CD14-positive monocyte (primary cell): ENCODE data around the gene GNS. TPM values are rescaled to one million over a fixed set of nuclear protein-coding genes. Genes with fewer than 3 reads are reported as not detected.
A peak's percentile ranks its signal among the peaks of the same experiment; 100 is the strongest.
"Not testable (repeated sequence)": the region's sequence is repeated elsewhere in the genome, so short reads cannot be mapped to it uniquely, and the experiment has no call there.

Source experiments
- DNase-seq, 3 donors: peaks; one replicate each; pipeline ENCODE4 v3.0.0-alpha.2; 2011 to 2022
- H2AFZ ChIP-seq: 2 replicates; pipeline ENCODE4 v1.6.0; 2012; ENCODE audit warnings: mild to moderate bottlenecking, low read depth, low read length, inconsistent platforms; ENCODE audit not compliant: insufficient read depth, poor library complexity, severe bottlenecking
- H3K27ac ChIP-seq, 2 donors: 1 replicate in 1 of 2; 2 replicates in 1 of 2; pipeline ENCODE4 v1.5.1; 2012 to 2013; ENCODE audit warnings: low read length in 2 of 2, control low read depth in 1 of 2, inconsistent platforms in 1 of 2, low read depth in 1 of 2, mild to moderate bottlenecking in 1 of 2
- H3K27me3 ChIP-seq, 2 donors: one replicate each; pipeline versions ENCODE4 v1.6.0 to v1.6.1; 2011 to 2013; ENCODE audit warnings: low read length in 2 of 2; ENCODE audit not compliant: control insufficient read depth in 2 of 2, insufficient read depth in 2 of 2
- H3K36me3 ChIP-seq, 2 donors: replicated peaks in 1 of 2; 1 replicate in 1 of 2; 2 replicates in 1 of 2; pipeline versions ENCODE4 v1.5.1 to v1.6.1; 2012 to 2013; ENCODE audit warnings: low read length in 2 of 2, control low read depth in 1 of 2, inconsistent platforms in 1 of 2, mild to moderate bottlenecking in 1 of 2; ENCODE audit not compliant: insufficient read depth in 2 of 2, control insufficient read depth in 1 of 2
- H3K4me1 ChIP-seq, 2 donors: 1 replicate in 1 of 2; 2 replicates in 1 of 2; pipeline versions ENCODE4 v1.5.1 to v1.6.1; 2012 to 2013; ENCODE audit warnings: low read length in 2 of 2, control low read depth in 1 of 2, inconsistent platforms in 1 of 2, mild to moderate bottlenecking in 1 of 2, moderate library complexity in 1 of 2; ENCODE audit not compliant: insufficient read depth in 2 of 2, control insufficient read depth in 1 of 2
- H3K4me2 ChIP-seq: replicated peaks from 2 replicates; pipeline ENCODE3; 2012; ENCODE audit warnings: low read length, moderate library complexity, mild to moderate bottlenecking; ENCODE audit not compliant: poor library complexity, severe bottlenecking; ENCODE audit errors: extremely low read depth
- H3K4me3 ChIP-seq, 3 experiments: fragments of 200-600 bp in 1 of 3; sonication (generic) in 1 of 3; replicated peaks in 1 of 3; 1 replicate in 2 of 3; 2 replicates in 1 of 3; pipeline ENCODE4 v1.5.1; 2011 to 2013; ENCODE audit warnings: low read length in 3 of 3, mild to moderate bottlenecking in 3 of 3, control low read depth in 2 of 3, low read depth in 2 of 3, inconsistent platforms in 1 of 3, moderate library complexity in 1 of 3
- H3K79me2 ChIP-seq: 2 replicates; pipeline ENCODE4 v1.6.0; 2012; ENCODE audit warnings: mild to moderate bottlenecking, control low read depth, inconsistent platforms, low read length, moderate library complexity; ENCODE audit not compliant: insufficient read depth
- H3K9ac ChIP-seq: 2 replicates; pipeline ENCODE4 v1.6.0; 2017; ENCODE audit warnings: low read length, mild to moderate bottlenecking; ENCODE audit not compliant: insufficient read depth, poor library complexity, severe bottlenecking
- H3K9me3 ChIP-seq, 2 donors: replicated peaks in 1 of 2; 1 replicate in 1 of 2; 2 replicates in 1 of 2; pipeline versions ENCODE4 v1.5.1 to v1.6.1; 2012 to 2013; ENCODE audit warnings: low read length in 2 of 2, control low read depth in 1 of 2; ENCODE audit not compliant: control insufficient read depth in 1 of 2, insufficient read depth in 1 of 2
- H4K20me1 ChIP-seq: 2 replicates; pipeline ENCODE4 v1.6.0; 2012; ENCODE audit warnings: mild to moderate bottlenecking, low read length, control low read depth, moderate library complexity; ENCODE audit not compliant: insufficient read depth
- H3K27ac Mint-ChIP-seq, 7 donors: one replicate each; pipeline ENCODE4 v1.8.0; 2020; ENCODE audit warnings: mild to moderate bottlenecking in 7 of 7, mixed read lengths in 7 of 7, moderate library complexity in 6 of 7, inconsistent platforms in 2 of 7
- H3K27me3 Mint-ChIP-seq, 3 donors: one replicate each; pipeline ENCODE4 v1.8.0; 2021 to 2022; ENCODE audit warnings: low read depth in 3 of 3, mild to moderate bottlenecking in 3 of 3, mixed read lengths in 3 of 3, moderate library complexity in 3 of 3, inconsistent platforms in 1 of 3
- H3K36me3 Mint-ChIP-seq, 2 donors: one replicate each; pipeline ENCODE4 v1.8.0; 2020; ENCODE audit warnings: mixed read lengths in 2 of 2, inconsistent platforms in 1 of 2, mild to moderate bottlenecking in 1 of 2
- H3K4me1 Mint-ChIP-seq: one replicate; pipeline ENCODE4 v1.8.0; 2020; ENCODE audit warnings: mild to moderate bottlenecking, mixed read lengths
- H3K4me3 Mint-ChIP-seq, 2 donors: one replicate each; pipeline ENCODE4 v1.8.0; 2020; ENCODE audit warnings: mild to moderate bottlenecking in 2 of 2, mixed read lengths in 2 of 2, moderate library complexity in 1 of 2
- H3K9me3 Mint-ChIP-seq, 7 donors: one replicate each; pipeline ENCODE4 v1.8.0; 2020 to 2022; ENCODE audit warnings: mixed read lengths in 7 of 7, mild to moderate bottlenecking in 6 of 7, moderate library complexity in 6 of 7, inconsistent platforms in 2 of 7
- WGBS: methylation state at CpG from one replicate; pipeline ENCODE4 v1.1.5; 2013; ENCODE audit warnings: missing lambda C conversion rate; ENCODE audit not compliant: insufficient coverage; 5-methylcytosine and 5-hydroxymethylcytosine counted together
- intact Hi-C, 2 donors: fragments of 100-400 bp; cut with micrococcal nuclease; formaldehyde crosslinking; loops; one replicate each; pipeline versions ENCODE4 v1.15.0 to v1.15.1; 2023
- polyA plus RNA-seq, 3 donors: library from polyadenylated mRNA; depleted of rRNA in 1 of 3; unstranded in 2 of 3; stranded (reverse) in 1 of 3; fragments of 300-500 nt in 2 of 3; fragments of >200 nt in 1 of 3; fragmentation: Illumina TruSeq in 2 of 3; gene quantifications; 1 replicate in 2 of 3; 2 replicates in 1 of 3; pipeline ENCODE4 v1.2.3, GENCODE V29; 2012 to 2021
- TF ChIP-seq, protein P1 (sequence below): fragments of 200-600 bp; IDR thresholded peaks from one replicate; pipeline ENCODE4 v1.8.0; 2022; ENCODE audit warnings: antibody characterized with exemption, mild to moderate bottlenecking

The GNS gene
- polyA plus RNA-seq, 3 donors = 103 to 274 (median 203) TPM

DNA sequence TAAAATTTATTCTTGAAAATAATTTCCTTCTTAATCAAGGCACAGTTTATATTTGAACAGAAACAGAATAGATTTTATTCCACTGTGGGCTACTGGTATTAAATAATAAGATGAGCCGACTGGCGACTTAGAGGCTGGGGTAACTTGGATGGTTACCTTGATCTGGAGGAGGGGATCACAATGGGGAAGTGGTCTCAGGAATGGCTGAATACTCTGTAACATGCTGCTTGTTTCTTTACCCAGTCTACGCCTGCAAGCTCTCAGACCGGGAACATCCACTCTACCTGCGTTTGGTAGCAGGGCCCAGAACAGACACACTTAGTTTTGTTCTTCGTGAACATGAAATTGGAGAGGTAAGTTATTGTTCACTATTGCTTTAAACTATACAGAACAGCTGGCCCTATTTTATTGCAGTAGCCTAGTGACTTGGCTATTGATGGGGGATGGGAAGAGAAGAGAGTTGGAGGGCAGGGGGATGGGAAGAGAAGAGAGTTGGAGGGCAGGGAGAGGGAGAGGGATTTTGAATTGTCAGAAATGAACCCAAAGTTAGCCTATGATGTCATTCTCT is 67.9 kb downstream of the GNS start:
- Mint-ChIP-seq H3K36me3 (peaks cover 71 to 88% of the 10 kb centered on the region in 2 donors), H3K4me1 (peaks cover 17% of the 10 kb centered on the region), H3K9me3 (no peaks in the 10 kb centered on the region), H3K4me3 (no peak overlapping the region), H3K27ac (peak overlapping the region in 5 of 7 donors; percentile 12 to 79 (median 58)), H3K27me3 (peaks cover 0 to 2% (median 0%) of the 10 kb centered on the region in 3 donors)
- peaks cover 80 to 95% of the 10 kb centered on the region in 2 donors for H3K36me3 ChIP-seq
- no peak for DNase-seq
- no peak overlapping the region for H3K4me3 ChIP-seq
- H3K9ac ChIP-seq = no peak overlapping the region
- H3K27me3 ChIP-seq = no peaks in the 10 kb centered on the region
- peak overlapping the region in 1 of 2 donors; percentile 17 for H3K27ac ChIP-seq
- peaks cover 0 to 12% of the 10 kb centered on the region in 2 donors for H3K4me1 ChIP-seq
- peaks cover 99% of the 10 kb centered on the region for H4K20me1 ChIP-seq
- H2AFZ ChIP-seq = no peak overlapping the region
- TF ChIP-seq, protein P1, sequence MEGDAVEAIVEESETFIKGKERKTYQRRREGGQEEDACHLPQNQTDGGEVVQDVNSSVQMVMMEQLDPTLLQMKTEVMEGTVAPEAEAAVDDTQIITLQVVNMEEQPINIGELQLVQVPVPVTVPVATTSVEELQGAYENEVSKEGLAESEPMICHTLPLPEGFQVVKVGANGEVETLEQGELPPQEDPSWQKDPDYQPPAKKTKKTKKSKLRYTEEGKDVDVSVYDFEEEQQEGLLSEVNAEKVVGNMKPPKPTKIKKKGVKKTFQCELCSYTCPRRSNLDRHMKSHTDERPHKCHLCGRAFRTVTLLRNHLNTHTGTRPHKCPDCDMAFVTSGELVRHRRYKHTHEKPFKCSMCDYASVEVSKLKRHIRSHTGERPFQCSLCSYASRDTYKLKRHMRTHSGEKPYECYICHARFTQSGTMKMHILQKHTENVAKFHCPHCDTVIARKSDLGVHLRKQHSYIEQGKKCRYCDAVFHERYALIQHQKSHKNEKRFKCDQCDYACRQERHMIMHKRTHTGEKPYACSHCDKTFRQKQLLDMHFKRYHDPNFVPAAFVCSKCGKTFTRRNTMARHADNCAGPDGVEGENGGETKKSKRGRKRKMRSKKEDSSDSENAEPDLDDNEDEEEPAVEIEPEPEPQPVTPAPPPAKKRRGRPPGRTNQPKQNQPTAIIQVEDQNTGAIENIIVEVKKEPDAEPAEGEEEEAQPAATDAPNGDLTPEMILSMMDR = no peak
- H3K79me2 ChIP-seq = peaks cover 85% of the 10 kb centered on the region
- H3K4me2 ChIP-seq = no peak overlapping the region
- 100% methylated on average over 2 of the region's 6 CpGs for WGBS
- H3K9me3 ChIP-seq = no peaks in the 10 kb centered on the region
- intact Hi-C loops = no loop called here

DNA sequence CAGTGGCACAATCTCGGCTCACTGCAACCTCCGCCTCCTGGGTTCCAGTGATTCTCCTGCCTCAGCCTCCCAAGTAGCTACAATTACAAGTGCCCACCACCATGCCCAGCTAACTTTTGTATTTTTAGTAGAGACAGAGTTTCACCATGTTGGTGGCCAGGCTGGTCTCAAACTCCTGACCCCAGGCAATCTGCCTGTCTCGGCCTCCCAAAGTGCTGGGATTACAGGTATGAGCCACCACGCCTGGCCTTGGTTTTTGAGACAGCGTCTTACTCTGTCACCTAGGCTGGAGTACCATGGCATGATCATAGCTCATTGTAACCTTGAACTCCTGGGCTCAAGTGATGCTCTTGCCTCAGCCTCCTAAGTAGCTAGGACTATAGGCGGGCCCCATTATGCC is 69.0 kb downstream of the GNS start:
- H3K4me3 Mint-ChIP-seq, H3K4me3 ChIP-seq, H3K4me2 ChIP-seq, H3K9me3 Mint-ChIP-seq, DNase-seq, intact Hi-C loops, H3K9ac ChIP-seq, H3K27me3 Mint-ChIP-seq, H2AFZ ChIP-seq, H3K9me3 ChIP-seq, H3K4me1 ChIP-seq, H3K27ac ChIP-seq, H3K27me3 ChIP-seq: not testable (repeated sequence)
- Mint-ChIP-seq H3K27ac (peak overlapping the region in 2 of 7 donors; percentile 50 to 54), H3K4me1 (peaks cover 13% of the 10 kb centered on the region), H3K36me3 (peaks cover 74 to 92% of the 10 kb centered on the region in 2 donors)
- Histone ChIP-seq H4K20me1 (peaks cover 100% of the 10 kb centered on the region), H3K79me2 (peaks cover 91% of the 10 kb centered on the region), H3K36me3 (peaks cover 83 to 96% of the 10 kb centered on the region in 2 donors)
- 100% methylated on average over 3 of the region's 6 CpGs for WGBS
